Liver (tissue), 9 donors: Measurements from ENCODE around the gene UBE2S. TPM values are rescaled to one million over a fixed set of nuclear protein-coding genes. Genes with fewer than 3 reads are reported as not detected.
"Not testable (repeated sequence)": the region's sequence is repeated elsewhere in the genome, so short reads cannot be mapped to it uniquely, and the experiment has no call there.

Source experiments
- DNase-seq: peaks from one replicate; pipeline ENCODE4 v3.0.0-alpha.2; 2017; ENCODE audit warnings: low spot score
- H3K27ac ChIP-seq, 2 donors: one replicate each; pipeline ENCODE4 v1.7.0; 2013; ENCODE audit warnings: inconsistent platforms in 2 of 2, low read length in 2 of 2, control low read depth in 1 of 2, low read depth in 1 of 2, mild to moderate bottlenecking in 1 of 2
- H3K27me3 ChIP-seq, 4 donors: one replicate each; pipeline versions ENCODE4 v1.6.1 to v1.7.0; 2013; ENCODE audit warnings: low read length in 3 of 4, inconsistent platforms in 1 of 4, mild to moderate bottlenecking in 1 of 4, moderate library complexity in 1 of 4; ENCODE audit not compliant: control insufficient read depth in 4 of 4, insufficient read depth in 4 of 4
- H3K36me3 ChIP-seq, 4 donors: one replicate each; pipeline versions ENCODE4 v1.6.1 to v1.7.0; 2013; ENCODE audit warnings: low read length in 3 of 4, mild to moderate bottlenecking in 3 of 4, low read depth in 1 of 4, moderate library complexity in 1 of 4; ENCODE audit not compliant: control insufficient read depth in 4 of 4, insufficient read depth in 3 of 4
- H3K4me1 ChIP-seq, 4 donors: one replicate each; pipeline versions ENCODE4 v1.6.1 to v1.7.0; 2013; ENCODE audit warnings: low read length in 3 of 4, mild to moderate bottlenecking in 3 of 4, moderate library complexity in 1 of 4; ENCODE audit not compliant: control insufficient read depth in 4 of 4, insufficient read depth in 4 of 4
- H3K4me3 ChIP-seq, 3 donors: one replicate each; pipeline versions ENCODE4 v1.6.1 to v1.7.0; 2013; ENCODE audit warnings: low read length in 3 of 3, control low read depth in 1 of 3, low read depth in 1 of 3, mild to moderate bottlenecking in 1 of 3
- H3K9ac ChIP-seq, 2 donors: one replicate each; pipeline ENCODE4 v1.7.0; 2013; ENCODE audit warnings: low read length in 2 of 2, mild to moderate bottlenecking in 2 of 2, moderate library complexity in 2 of 2, control low read depth in 1 of 2, low read depth in 1 of 2
- H3K9me3 ChIP-seq, 4 donors: one replicate each; pipeline versions ENCODE4 v1.6.1 to v1.7.0; 2013; ENCODE audit warnings: low read length in 3 of 4; ENCODE audit not compliant: control insufficient read depth in 4 of 4
- EGR1 ChIP-seq, 2 donors: IDR thresholded peaks; 2 replicates each; pipeline ENCODE4 v1.6.1; 2016 to 2018; ENCODE audit warnings: antibody characterized with exemption in 2 of 2, low read depth in 2 of 2
- FOXA1 ChIP-seq: IDR thresholded peaks from 2 replicates; pipeline ENCODE4 v1.6.1; 2016; ENCODE audit warnings: antibody characterized with exemption
- FOXA2 ChIP-seq: IDR thresholded peaks from 2 replicates; pipeline ENCODE4 v1.6.1; 2016; ENCODE audit warnings: antibody characterized with exemption
- GABPA ChIP-seq, 2 donors: IDR thresholded peaks in 1 of 2; conservative IDR thresholded peaks in 1 of 2; 2 replicates each; pipeline ENCODE4 v1.6.1; 2016; ENCODE audit warnings: antibody characterized with exemption in 2 of 2, mild to moderate bottlenecking in 1 of 2, moderate library complexity in 1 of 2
- HNF4G ChIP-seq: IDR thresholded peaks from 2 replicates; pipeline ENCODE4 v1.6.1; 2016; ENCODE audit warnings: antibody characterized with exemption
- JUND ChIP-seq, 2 donors: IDR thresholded peaks; 2 replicates each; pipeline ENCODE4 v1.6.1; 2016; ENCODE audit warnings: antibody characterized with exemption in 2 of 2
- MAX ChIP-seq: IDR thresholded peaks from 2 replicates; pipeline ENCODE4 v1.6.1; 2016; ENCODE audit warnings: antibody characterized with exemption
- NR2F2 ChIP-seq: IDR thresholded peaks from 2 replicates; pipeline ENCODE4 v1.6.1; 2016; ENCODE audit warnings: antibody characterized with exemption
- RAD21 ChIP-seq, 2 donors: IDR thresholded peaks; 2 replicates each; pipeline ENCODE4 v1.6.1; 2016; ENCODE audit warnings: antibody characterized with exemption in 2 of 2, mild to moderate bottlenecking in 2 of 2
- SP1 ChIP-seq: IDR thresholded peaks from 2 replicates; pipeline ENCODE4 v1.6.1; 2018; ENCODE audit warnings: antibody characterized with exemption, mild to moderate bottlenecking
- TAF1 ChIP-seq: conservative IDR thresholded peaks from 2 replicates; pipeline ENCODE4 v1.6.1; 2016; ENCODE audit warnings: antibody characterized with exemption, mild to moderate bottlenecking
- YY1 ChIP-seq: IDR thresholded peaks from 2 replicates; pipeline ENCODE4 v1.6.1; 2016; ENCODE audit warnings: antibody characterized with exemption, mild to moderate bottlenecking
- ZBTB33 ChIP-seq: IDR thresholded peaks from 2 replicates; pipeline ENCODE4 v1.6.1; 2016; ENCODE audit warnings: antibody characterized with exemption
- WGBS: extraction: QIAGEN DNeasy Blood & Tissue Kit; methylation state at CpG from one replicate; pipeline ENCODE4 v1.1.7; 2013; 5-methylcytosine and 5-hydroxymethylcytosine counted together
- polyA plus RNA-seq, 2 donors: library from polyadenylated mRNA; stranded (reverse) in 1 of 2; unstranded in 1 of 2; fragments of 200-250 nt in 1 of 2; fragments of >200 nt in 1 of 2; fragmentation: Nextera tagmentation in 1 of 2; extraction: Ambion mirVana in 1 of 2; gene quantifications; one replicate each; pipeline versions ENCODE4 v1.2.1 to v1.2.3, GENCODE V29; 2013 to 2015
- total RNA-seq, 2 donors: library from RNA; depleted of rRNA; stranded (reverse); fragments of >200 nt; gene quantifications; one replicate each; pipeline ENCODE4 v1.2.3, GENCODE V29; 2014
- TF ChIP-seq, protein P1 (sequence below): IDR thresholded peaks from 2 replicates; pipeline ENCODE4 v1.6.1; 2016; ENCODE audit warnings: antibody characterized with exemption
- TF ChIP-seq, protein P2 (sequence below): IDR thresholded peaks from 2 replicates; pipeline ENCODE4 v1.6.1; 2016; ENCODE audit warnings: antibody characterized with exemption, mild to moderate bottlenecking
- TF ChIP-seq, protein P3 (sequence below): fragments of 150-350 bp; IDR thresholded peaks from 2 replicates; pipeline ENCODE4 v1.5.1; 2017; ENCODE audit warnings: improper control_type of control experiment, low read depth, low read length; ENCODE audit not compliant: missing input control
- donor health status: healthy.
- donor health status: healthy.
- donor health status: healthy.
- donor health status: healthy.
- donor health status: healthy.

UBE2S gene
- total and polyA plus RNA-seq, 4 donors: 5.2 to 95.2 (median 6.8) TPM

GRCh38 chr19:55448175-55448490, 40.5 kb upstream of the UBE2S start:
- not testable (repeated sequence) for H3K27me3 ChIP-seq, H3K36me3 ChIP-seq
- 92% methylated on average over 5 of the region's 5 CpGs for WGBS

DNA sequence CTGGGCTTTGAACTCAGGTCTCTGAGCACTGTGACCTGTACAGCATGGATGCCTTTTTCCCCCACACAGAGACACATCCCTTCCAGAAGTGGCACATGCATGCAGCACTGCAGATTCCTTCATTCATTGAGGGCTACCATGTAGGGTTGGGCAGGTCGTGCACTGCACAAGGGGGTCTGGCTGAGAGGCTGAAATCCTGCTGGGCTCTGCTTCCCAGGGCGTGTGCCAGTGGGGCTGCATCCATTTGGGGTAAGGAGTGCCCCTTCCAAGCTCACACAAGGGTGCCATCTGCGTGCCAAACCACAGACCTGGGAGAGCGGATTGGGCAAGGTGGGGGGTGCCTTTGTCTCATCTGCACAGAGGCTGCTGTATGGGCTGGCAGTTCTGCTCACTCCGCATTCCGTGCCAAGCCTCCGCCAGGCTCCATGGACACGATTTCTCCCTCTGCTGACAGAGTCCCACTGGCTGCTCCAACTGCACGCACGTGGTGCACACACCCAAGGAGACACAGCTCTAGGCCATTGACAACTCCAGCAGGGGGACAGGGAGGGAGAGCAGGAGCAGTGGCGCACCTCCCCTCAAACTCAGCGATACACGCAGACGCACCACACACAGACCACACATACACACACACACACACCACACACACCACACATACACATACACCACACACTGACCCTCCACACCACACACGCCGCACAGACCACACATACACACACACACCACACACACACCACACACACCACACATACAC, 40.0 kb upstream of the UBE2S start:
- Histone ChIP-seq H3K27me3 (peaks cover 0 to 7% (median 4%) of the 10 kb centered on the region in 4 donors), H3K27ac (no peak overlapping the region), H3K9me3 (no peaks in the 10 kb centered on the region), H3K36me3 (no peaks in the 10 kb centered on the region), H3K4me1 (no peaks in the 10 kb centered on the region), H3K4me3 (no peak overlapping the region), H3K9ac (no peak overlapping the region)
- DNase-seq: no peak
- 37% methylated on average over 16 of the region's 16 CpGs for WGBS
- TF ChIP-seq NR2F2: no peak
- no peak for TF ChIP-seq TAF1
- no peak for TF ChIP-seq HNF4G
- TF ChIP-seq SP1: no peak
- no peak for TF ChIP-seq FOXA2
- TF ChIP-seq, protein P1, sequence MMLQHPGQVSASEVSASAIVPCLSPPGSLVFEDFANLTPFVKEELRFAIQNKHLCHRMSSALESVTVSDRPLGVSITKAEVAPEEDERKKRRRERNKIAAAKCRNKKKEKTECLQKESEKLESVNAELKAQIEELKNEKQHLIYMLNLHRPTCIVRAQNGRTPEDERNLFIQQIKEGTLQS: no peak
- no peak for TF ChIP-seq RAD21 (IDR thresholded peaks at IDR 0.05)
- TF ChIP-seq MAX: no peak
- TF ChIP-seq ZBTB33: no peak
- TF ChIP-seq YY1: no peak
- TF ChIP-seq JUND (IDR thresholded peaks at IDR 0.05): no peak
- no peak for TF ChIP-seq FOXA1
- TF ChIP-seq GABPA (IDR thresholded peaks at IDR 0.05 in 1 of 2, conservative IDR thresholded peaks at IDR 0.05 in 1 of 2): no peak
- no peak for TF ChIP-seq EGR1 (IDR thresholded peaks at IDR 0.05; ENCODE audit: low read depth in 2 of 2)

More at GRCh38 chr19:55448175-55448490, 40.5 kb upstream of the UBE2S start:
- not testable (repeated sequence) for DNase-seq, H3K9ac ChIP-seq, H3K27ac ChIP-seq, H3K4me1 ChIP-seq, H3K4me3 ChIP-seq, H3K9me3 ChIP-seq

GRCh38 chr19:55446060-55446459, 38.5 kb upstream of the UBE2S start:
- 63% methylated on average over 8 of the region's 8 CpGs for WGBS
- H3K27me3 ChIP-seq: peaks cover 4 to 11% (median 6%) of the 10 kb centered on the region in 4 donors

More at GRCh38 chr19:55446060-55446459, 38.5 kb upstream of the UBE2S start:
- Histone ChIP-seq H3K4me1 (peaks cover 0 to 1% (median 0%) of the 10 kb centered on the region in 4 donors), H3K36me3 (no peaks in the 10 kb centered on the region), H3K4me3 (no peak overlapping the region), H3K9ac (no peak overlapping the region), H3K9me3 (no peaks in the 10 kb centered on the region), H3K27ac (no peak overlapping the region)
- no peak for TF ChIP-seq YY1
- TF ChIP-seq HNF4G: no peak
- TF ChIP-seq, protein P2, sequence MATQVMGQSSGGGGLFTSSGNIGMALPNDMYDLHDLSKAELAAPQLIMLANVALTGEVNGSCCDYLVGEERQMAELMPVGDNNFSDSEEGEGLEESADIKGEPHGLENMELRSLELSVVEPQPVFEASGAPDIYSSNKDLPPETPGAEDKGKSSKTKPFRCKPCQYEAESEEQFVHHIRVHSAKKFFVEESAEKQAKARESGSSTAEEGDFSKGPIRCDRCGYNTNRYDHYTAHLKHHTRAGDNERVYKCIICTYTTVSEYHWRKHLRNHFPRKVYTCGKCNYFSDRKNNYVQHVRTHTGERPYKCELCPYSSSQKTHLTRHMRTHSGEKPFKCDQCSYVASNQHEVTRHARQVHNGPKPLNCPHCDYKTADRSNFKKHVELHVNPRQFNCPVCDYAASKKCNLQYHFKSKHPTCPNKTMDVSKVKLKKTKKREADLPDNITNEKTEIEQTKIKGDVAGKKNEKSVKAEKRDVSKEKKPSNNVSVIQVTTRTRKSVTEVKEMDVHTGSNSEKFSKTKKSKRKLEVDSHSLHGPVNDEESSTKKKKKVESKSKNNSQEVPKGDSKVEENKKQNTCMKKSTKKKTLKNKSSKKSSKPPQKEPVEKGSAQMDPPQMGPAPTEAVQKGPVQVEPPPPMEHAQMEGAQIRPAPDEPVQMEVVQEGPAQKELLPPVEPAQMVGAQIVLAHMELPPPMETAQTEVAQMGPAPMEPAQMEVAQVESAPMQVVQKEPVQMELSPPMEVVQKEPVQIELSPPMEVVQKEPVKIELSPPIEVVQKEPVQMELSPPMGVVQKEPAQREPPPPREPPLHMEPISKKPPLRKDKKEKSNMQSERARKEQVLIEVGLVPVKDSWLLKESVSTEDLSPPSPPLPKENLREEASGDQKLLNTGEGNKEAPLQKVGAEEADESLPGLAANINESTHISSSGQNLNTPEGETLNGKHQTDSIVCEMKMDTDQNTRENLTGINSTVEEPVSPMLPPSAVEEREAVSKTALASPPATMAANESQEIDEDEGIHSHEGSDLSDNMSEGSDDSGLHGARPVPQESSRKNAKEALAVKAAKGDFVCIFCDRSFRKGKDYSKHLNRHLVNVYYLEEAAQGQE: no peak
- no peak for TF ChIP-seq SP1
- TF ChIP-seq NR2F2: no peak
- no peak for TF ChIP-seq RAD21 (IDR thresholded peaks at IDR 0.05)
- no peak for TF ChIP-seq ZBTB33
- TF ChIP-seq GABPA (IDR thresholded peaks at IDR 0.05 in 1 of 2, conservative IDR thresholded peaks at IDR 0.05 in 1 of 2): no peak
- TF ChIP-seq EGR1 (IDR thresholded peaks at IDR 0.05; ENCODE audit: low read depth in 2 of 2): no peak
- TF ChIP-seq, protein P3, sequence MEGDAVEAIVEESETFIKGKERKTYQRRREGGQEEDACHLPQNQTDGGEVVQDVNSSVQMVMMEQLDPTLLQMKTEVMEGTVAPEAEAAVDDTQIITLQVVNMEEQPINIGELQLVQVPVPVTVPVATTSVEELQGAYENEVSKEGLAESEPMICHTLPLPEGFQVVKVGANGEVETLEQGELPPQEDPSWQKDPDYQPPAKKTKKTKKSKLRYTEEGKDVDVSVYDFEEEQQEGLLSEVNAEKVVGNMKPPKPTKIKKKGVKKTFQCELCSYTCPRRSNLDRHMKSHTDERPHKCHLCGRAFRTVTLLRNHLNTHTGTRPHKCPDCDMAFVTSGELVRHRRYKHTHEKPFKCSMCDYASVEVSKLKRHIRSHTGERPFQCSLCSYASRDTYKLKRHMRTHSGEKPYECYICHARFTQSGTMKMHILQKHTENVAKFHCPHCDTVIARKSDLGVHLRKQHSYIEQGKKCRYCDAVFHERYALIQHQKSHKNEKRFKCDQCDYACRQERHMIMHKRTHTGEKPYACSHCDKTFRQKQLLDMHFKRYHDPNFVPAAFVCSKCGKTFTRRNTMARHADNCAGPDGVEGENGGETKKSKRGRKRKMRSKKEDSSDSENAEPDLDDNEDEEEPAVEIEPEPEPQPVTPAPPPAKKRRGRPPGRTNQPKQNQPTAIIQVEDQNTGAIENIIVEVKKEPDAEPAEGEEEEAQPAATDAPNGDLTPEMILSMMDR: no peak
- no peak for DNase-seq
